Measurements from ENCODE around the gene NOL6. TPM values are rescaled to one million over a fixed set of nuclear protein-coding genes. Genes with fewer than 3 reads are reported as not detected.

NOL6 gene
- total RNA-seq, 1 experiment from 2014 or later = 48.5 TPM

DNA sequence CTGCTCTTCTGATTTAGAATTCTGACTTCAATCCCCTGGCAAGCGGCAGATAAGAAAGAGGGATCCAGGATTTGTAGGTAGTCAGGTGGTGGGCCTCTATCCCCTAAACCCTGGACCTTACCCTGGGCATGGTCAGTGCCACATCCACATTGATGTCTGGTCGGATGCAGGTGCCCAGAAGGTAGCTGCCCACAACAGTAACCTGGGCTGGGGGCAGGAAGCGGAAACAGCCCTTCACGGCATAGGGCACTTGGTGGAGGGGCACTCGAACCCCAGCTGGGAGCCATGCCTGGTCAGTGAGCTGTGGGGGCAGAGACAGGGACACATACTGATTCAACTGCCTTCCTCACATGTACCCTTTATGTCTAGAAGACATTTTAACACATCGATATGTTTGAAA lies 3.8 kb downstream of the NOL6 start:
- Mint-ChIP-seq H3K27ac (no peak overlapping the region), H3K27me3 (ENCODE audit: low read depth) (no peaks in the 10 kb centered on the region), H3K4me1 (peaks cover 10% of the 10 kb centered on the region; the same call in 1 of the 2 replicates), H3K4me3 (no peak overlapping the region), H3K36me3 (peaks cover 54% of the 10 kb centered on the region), H3K9me3 (no peaks in the 10 kb centered on the region)
- ATAC-seq (no peak), DNase-seq (ENCODE audit: low spot score) (no peak)
- TF ChIP-seq JAZF1 (CRISPR knock-in tag; IDR thresholded peaks at IDR 0.05) (no peak), RORB (CRISPR knock-in tag; IDR thresholded peaks at IDR 0.05) (no peak), E2F4 (CRISPR knock-in tag; IDR thresholded peaks at IDR 0.05; ENCODE audit: borderline replicate concordance, low read depth) (no peak), TEAD4 (CRISPR knock-in tag; IDR thresholded peaks at IDR 0.05) (no peak), JUN (CRISPR knock-in tag; IDR thresholded peaks at IDR 0.05) (no peak), ELF4 (CRISPR knock-in tag; IDR thresholded peaks at IDR 0.05; ENCODE audit: low read depth) (no peak), SP1 (CRISPR knock-in tag; conservative IDR thresholded peaks at IDR 0.05) (no peak), IRF2 (CRISPR knock-in tag; IDR thresholded peaks at IDR 0.05; ENCODE audit: borderline replicate concordance, low read depth) (no peak)
- TF ChIP-seq, protein P1, sequence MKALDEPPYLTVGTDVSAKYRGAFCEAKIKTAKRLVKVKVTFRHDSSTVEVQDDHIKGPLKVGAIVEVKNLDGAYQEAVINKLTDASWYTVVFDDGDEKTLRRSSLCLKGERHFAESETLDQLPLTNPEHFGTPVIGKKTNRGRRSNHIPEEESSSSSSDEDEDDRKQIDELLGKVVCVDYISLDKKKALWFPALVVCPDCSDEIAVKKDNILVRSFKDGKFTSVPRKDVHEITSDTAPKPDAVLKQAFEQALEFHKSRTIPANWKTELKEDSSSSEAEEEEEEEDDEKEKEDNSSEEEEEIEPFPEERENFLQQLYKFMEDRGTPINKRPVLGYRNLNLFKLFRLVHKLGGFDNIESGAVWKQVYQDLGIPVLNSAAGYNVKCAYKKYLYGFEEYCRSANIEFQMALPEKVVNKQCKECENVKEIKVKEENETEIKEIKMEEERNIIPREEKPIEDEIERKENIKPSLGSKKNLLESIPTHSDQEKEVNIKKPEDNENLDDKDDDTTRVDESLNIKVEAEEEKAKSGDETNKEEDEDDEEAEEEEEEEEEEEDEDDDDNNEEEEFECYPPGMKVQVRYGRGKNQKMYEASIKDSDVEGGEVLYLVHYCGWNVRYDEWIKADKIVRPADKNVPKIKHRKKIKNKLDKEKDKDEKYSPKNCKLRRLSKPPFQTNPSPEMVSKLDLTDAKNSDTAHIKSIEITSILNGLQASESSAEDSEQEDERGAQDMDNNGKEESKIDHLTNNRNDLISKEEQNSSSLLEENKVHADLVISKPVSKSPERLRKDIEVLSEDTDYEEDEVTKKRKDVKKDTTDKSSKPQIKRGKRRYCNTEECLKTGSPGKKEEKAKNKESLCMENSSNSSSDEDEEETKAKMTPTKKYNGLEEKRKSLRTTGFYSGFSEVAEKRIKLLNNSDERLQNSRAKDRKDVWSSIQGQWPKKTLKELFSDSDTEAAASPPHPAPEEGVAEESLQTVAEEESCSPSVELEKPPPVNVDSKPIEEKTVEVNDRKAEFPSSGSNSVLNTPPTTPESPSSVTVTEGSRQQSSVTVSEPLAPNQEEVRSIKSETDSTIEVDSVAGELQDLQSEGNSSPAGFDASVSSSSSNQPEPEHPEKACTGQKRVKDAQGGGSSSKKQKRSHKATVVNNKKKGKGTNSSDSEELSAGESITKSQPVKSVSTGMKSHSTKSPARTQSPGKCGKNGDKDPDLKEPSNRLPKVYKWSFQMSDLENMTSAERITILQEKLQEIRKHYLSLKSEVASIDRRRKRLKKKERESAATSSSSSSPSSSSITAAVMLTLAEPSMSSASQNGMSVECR (CRISPR knock-in tag; IDR thresholded peaks at IDR 0.05; ENCODE audit: borderline replicate concordance) = no peak
- TF ChIP-seq, protein P2, sequence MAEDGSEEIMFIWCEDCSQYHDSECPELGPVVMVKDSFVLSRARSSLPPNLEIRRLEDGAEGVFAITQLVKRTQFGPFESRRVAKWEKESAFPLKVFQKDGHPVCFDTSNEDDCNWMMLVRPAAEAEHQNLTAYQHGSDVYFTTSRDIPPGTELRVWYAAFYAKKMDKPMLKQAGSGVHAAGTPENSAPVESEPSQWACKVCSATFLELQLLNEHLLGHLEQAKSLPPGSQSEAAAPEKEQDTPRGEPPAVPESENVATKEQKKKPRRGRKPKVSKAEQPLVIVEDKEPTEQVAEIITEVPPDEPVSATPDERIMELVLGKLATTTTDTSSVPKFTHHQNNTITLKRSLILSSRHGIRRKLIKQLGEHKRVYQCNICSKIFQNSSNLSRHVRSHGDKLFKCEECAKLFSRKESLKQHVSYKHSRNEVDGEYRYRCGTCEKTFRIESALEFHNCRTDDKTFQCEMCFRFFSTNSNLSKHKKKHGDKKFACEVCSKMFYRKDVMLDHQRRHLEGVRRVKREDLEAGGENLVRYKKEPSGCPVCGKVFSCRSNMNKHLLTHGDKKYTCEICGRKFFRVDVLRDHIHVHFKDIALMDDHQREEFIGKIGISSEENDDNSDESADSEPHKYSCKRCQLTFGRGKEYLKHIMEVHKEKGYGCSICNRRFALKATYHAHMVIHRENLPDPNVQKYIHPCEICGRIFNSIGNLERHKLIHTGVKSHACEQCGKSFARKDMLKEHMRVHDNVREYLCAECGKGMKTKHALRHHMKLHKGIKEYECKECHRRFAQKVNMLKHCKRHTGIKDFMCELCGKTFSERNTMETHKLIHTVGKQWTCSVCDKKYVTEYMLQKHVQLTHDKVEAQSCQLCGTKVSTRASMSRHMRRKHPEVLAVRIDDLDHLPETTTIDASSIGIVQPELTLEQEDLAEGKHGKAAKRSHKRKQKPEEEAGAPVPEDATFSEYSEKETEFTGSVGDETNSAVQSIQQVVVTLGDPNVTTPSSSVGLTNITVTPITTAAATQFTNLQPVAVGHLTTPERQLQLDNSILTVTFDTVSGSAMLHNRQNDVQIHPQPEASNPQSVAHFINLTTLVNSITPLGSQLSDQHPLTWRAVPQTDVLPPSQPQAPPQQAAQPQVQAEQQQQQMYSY (CRISPR knock-in tag; IDR thresholded peaks at IDR 0.05) = no peak
- ChIA-PET CTCF (interaction anchor here (0.6 to 1.2 kb wide), 3 partner anchors 54 to 95 kb away, joined by 3 read pairs; no protein-coding TSS in a partner anchor), POLR2A (no interaction called here)

DNA sequence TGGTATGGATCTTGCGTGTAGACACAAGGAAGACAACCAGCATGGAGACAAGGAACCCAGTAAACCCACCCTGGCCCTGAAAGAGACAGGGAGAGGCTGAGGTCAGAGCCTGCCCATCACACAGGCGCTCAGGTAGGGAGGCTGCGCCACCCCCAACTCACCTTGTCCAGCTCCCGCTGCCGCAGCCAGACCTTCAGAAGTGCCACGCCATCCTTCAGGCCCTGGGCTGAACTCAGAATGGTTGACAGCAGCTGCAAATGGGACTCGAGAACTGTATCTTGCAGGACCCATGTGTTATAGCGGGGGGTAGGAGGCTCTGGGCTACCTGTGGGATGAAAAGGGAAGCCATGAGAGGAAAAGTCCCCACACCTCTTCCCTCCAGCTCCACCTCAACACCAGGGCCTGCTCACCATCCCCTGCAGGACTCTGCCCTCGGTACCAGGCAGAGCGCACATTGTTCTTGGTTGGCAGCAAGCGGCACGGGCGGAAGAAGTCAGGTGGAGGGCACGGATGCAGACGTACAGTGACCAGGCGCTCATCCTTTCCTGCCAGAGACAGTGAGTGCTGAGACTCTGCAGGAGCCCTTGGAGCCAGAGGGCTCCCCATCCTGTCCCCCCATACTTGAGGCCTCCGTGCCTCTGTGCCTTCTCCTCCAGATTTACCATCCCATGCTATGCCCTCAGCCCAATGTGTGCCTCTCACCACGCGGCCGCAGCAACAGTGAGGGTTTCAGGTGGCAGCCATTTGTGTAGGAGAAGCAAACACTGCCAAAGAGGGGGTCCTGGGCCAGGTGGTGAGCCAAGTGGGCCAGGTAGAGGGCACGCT lies 4.7 kb downstream of the NOL6 start:
- Mint-ChIP-seq H3K9me3 (no peaks in the 10 kb centered on the region), H3K27me3 (ENCODE audit: low read depth) (no peaks in the 10 kb centered on the region), H3K36me3 (peaks cover 62% of the 10 kb centered on the region), H3K27ac (no peak overlapping the region), H3K4me3 (no peak overlapping the region), H3K4me1 (peaks cover 10% of the 10 kb centered on the region; the same call in 1 of the 2 replicates)
- no peak for DNase-seq (ENCODE audit: low spot score)
- CTCF ChIA-PET = no interaction called here
- no peak for ATAC-seq
- POLR2A ChIA-PET = no interaction called here
- TF ChIP-seq, protein P3, sequence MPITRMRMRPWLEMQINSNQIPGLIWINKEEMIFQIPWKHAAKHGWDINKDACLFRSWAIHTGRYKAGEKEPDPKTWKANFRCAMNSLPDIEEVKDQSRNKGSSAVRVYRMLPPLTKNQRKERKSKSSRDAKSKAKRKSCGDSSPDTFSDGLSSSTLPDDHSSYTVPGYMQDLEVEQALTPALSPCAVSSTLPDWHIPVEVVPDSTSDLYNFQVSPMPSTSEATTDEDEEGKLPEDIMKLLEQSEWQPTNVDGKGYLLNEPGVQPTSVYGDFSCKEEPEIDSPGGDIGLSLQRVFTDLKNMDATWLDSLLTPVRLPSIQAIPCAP (CRISPR knock-in tag; IDR thresholded peaks at IDR 0.05) = no peak
- TF ChIP-seq MLX (CRISPR knock-in tag; IDR thresholded peaks at IDR 0.05) (no peak), ZNF425 (CRISPR knock-in tag; conservative IDR thresholded peaks at IDR 0.05) (no peak), ZNF263 (CRISPR knock-in tag; IDR thresholded peaks at IDR 0.05; ENCODE audit: low read depth) (no peak), CBFB (CRISPR knock-in tag; IDR thresholded peaks at IDR 0.05; ENCODE audit: low read depth) (no peak), FOXJ3 (CRISPR knock-in tag; IDR thresholded peaks at IDR 0.05; ENCODE audit: borderline replicate concordance) (no peak), MXD4 (CRISPR knock-in tag; IDR thresholded peaks at IDR 0.05; ENCODE audit: borderline replicate concordance) (no peak), ATF2 (CRISPR knock-in tag; IDR thresholded peaks at IDR 0.05; ENCODE audit: borderline replicate concordance, low read depth) (no peak)

Measured in WTC11 (cell line).